HL-60 (cell line): ENCODE measurements around the gene HID1.

ENCODE experiments used
- GABPA ChIP-seq: IDR thresholded peaks from 2 replicates; pipeline ENCODE4 v1.6.1; 2012; ENCODE audit warnings: low read depth
- POLR2AphosphoS5 ChIP-seq: IDR thresholded peaks from 2 replicates; pipeline ENCODE4 v1.6.1; 2012; ENCODE audit warnings: low read depth
- TF ChIP-seq, protein P1 (sequence below): IDR thresholded peaks from one replicate; pipeline ENCODE4 v1.5.1; 2011; ENCODE audit warnings: low read length, control low read depth, inconsistent platforms; ENCODE audit not compliant: insufficient read depth

- TF ChIP-seq, protein P1, sequence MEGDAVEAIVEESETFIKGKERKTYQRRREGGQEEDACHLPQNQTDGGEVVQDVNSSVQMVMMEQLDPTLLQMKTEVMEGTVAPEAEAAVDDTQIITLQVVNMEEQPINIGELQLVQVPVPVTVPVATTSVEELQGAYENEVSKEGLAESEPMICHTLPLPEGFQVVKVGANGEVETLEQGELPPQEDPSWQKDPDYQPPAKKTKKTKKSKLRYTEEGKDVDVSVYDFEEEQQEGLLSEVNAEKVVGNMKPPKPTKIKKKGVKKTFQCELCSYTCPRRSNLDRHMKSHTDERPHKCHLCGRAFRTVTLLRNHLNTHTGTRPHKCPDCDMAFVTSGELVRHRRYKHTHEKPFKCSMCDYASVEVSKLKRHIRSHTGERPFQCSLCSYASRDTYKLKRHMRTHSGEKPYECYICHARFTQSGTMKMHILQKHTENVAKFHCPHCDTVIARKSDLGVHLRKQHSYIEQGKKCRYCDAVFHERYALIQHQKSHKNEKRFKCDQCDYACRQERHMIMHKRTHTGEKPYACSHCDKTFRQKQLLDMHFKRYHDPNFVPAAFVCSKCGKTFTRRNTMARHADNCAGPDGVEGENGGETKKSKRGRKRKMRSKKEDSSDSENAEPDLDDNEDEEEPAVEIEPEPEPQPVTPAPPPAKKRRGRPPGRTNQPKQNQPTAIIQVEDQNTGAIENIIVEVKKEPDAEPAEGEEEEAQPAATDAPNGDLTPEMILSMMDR = no peak
- TF ChIP-seq POLR2AphosphoS5 = no peak
- no peak for TF ChIP-seq GABPA
These were observed 18.1 kb upstream of the HID1 start for GRCh38 chr17:74990581-74991105.
